ENCODE measurements around the gene HSDL2.

- TF ChIP-seq RAD21 (IDR thresholded peaks at IDR 0.05; ENCODE audit: low read depth) = no peak
- no peak for TF ChIP-seq YY1 (IDR thresholded peaks at IDR 0.05; ENCODE audit: low read depth)
Observed at GRCh38 chr9:112341730-112342129, 38.2 kb upstream of the HSDL2 start.
